Measurements from ENCODE around the gene CAMLG. TPM values are rescaled to one million over a fixed set of nuclear protein-coding genes. Genes with fewer than 3 reads are reported as not detected.
A peak's percentile ranks its signal among the peaks of the same experiment; 100 is the strongest.

The CAMLG gene
- total and polyA plus RNA-seq, 9 of the 15 experiments (the other 6 are each of a cell fraction or from before 2014, with no cell fraction given) = 11.3 to 22.0 (median 16.3) TPM

DNA sequence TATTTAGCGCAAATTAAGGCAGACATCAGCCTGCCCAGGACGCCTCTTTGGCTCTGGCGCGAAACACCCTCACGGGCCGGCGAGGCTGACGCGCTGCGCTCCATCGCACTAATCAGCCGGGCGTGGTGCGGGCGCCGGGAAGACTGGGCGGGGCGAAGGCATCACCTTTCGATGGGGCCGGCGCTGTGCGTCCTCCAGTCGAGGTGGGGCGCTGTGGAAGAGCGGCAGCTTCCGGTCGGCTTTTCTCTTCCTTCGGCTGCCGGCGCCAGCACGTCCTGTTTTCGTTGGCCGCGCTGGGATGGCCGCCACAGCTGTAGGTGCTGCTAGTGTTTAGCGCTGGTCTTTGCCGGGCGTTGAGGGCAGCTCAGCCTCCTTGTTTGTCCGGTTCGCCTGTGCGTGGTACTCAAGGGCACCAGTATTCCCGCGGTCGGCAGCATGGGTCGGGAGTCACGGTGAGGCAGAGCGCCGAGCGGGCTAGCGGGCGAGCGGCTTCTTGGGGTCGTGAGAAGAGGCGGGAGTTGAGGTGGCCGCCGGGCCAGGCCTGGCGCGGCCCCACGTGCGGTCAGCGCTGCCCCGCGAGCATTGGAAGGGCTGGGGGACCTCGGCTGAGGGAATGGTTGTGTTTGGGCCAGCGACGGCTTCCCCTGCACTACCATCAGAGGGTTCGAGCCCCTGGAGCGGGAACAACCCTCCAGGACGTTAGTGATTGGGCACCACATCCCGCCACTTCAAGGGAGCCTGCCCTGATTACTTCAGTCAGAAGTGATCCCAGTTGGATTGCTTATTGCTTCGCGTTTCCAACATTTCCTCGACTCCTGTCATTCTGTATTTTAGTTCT lies 20.4 kb downstream of the CAMLG start, which contains the start of gene DDX46 (continued):
- TF ChIP-seq, protein P1, sequence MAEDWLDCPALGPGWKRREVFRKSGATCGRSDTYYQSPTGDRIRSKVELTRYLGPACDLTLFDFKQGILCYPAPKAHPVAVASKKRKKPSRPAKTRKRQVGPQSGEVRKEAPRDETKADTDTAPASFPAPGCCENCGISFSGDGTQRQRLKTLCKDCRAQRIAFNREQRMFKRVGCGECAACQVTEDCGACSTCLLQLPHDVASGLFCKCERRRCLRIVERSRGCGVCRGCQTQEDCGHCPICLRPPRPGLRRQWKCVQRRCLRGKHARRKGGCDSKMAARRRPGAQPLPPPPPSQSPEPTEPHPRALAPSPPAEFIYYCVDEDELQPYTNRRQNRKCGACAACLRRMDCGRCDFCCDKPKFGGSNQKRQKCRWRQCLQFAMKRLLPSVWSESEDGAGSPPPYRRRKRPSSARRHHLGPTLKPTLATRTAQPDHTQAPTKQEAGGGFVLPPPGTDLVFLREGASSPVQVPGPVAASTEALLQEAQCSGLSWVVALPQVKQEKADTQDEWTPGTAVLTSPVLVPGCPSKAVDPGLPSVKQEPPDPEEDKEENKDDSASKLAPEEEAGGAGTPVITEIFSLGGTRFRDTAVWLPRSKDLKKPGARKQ (CRISPR knock-in tag; IDR thresholded peaks at IDR 0.05) = no peak
- TF ChIP-seq CBFA2T2 (conservative IDR thresholded peaks at IDR 0.05) = no peak
- TF ChIP-seq L3MBTL2 (IDR thresholded peaks at IDR 0.05) = peak; percentile 93
- TF ChIP-seq KAT8 (IDR thresholded peaks at IDR 0.05; ENCODE audit: low read depth) = no peak
- no peak for TF ChIP-seq NCOR1 (IDR thresholded peaks at IDR 0.05)
- TF ChIP-seq NFRKB (IDR thresholded peaks at IDR 0.05; ENCODE audit: low read depth) = peak; percentile 73; the same call in 1 of the 2 replicates
- no peak for TF ChIP-seq TRIM25 (IDR thresholded peaks at IDR 0.05; ENCODE audit: borderline replicate concordance)
- TF ChIP-seq, protein P2, sequence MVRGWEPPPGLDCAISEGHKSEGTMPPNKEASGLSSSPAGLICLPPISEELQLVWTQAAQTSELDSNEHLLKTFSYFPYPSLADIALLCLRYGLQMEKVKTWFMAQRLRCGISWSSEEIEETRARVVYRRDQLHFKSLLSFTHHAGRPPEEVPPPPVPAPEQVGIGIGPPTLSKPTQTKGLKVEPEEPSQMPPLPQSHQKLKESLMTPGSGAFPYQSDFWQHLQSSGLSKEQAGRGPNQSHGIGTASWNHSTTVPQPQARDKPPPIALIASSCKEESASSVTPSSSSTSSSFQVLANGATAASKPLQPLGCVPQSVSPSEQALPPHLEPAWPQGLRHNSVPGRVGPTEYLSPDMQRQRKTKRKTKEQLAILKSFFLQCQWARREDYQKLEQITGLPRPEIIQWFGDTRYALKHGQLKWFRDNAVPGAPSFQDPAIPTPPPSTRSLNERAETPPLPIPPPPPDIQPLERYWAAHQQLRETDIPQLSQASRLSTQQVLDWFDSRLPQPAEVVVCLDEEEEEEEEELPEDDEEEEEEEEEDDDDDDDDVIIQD (CRISPR knock-in tag; IDR thresholded peaks at IDR 0.05) = no peak
- TF ChIP-seq HIVEP1 (CRISPR knock-in tag; IDR thresholded peaks at IDR 0.05) = no peak
- peak; percentile 90 for TF ChIP-seq CREB3L1 (IDR thresholded peaks at IDR 0.05; ENCODE audit: borderline replicate concordance, low read depth)
- 0 out of 2 replicates have a peak, but pooled peaks have one; percentile 26 for TF ChIP-seq EP300 (IDR thresholded peaks at IDR 0.05; ENCODE audit: low read length)
- TF ChIP-seq, protein P3, sequence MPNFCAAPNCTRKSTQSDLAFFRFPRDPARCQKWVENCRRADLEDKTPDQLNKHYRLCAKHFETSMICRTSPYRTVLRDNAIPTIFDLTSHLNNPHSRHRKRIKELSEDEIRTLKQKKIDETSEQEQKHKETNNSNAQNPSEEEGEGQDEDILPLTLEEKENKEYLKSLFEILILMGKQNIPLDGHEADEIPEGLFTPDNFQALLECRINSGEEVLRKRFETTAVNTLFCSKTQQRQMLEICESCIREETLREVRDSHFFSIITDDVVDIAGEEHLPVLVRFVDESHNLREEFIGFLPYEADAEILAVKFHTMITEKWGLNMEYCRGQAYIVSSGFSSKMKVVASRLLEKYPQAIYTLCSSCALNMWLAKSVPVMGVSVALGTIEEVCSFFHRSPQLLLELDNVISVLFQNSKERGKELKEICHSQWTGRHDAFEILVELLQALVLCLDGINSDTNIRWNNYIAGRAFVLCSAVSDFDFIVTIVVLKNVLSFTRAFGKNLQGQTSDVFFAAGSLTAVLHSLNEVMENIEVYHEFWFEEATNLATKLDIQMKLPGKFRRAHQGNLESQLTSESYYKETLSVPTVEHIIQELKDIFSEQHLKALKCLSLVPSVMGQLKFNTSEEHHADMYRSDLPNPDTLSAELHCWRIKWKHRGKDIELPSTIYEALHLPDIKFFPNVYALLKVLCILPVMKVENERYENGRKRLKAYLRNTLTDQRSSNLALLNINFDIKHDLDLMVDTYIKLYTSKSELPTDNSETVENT (CRISPR knock-in tag; IDR thresholded peaks at IDR 0.05) = peak; percentile 99
- TF ChIP-seq, protein P4, sequence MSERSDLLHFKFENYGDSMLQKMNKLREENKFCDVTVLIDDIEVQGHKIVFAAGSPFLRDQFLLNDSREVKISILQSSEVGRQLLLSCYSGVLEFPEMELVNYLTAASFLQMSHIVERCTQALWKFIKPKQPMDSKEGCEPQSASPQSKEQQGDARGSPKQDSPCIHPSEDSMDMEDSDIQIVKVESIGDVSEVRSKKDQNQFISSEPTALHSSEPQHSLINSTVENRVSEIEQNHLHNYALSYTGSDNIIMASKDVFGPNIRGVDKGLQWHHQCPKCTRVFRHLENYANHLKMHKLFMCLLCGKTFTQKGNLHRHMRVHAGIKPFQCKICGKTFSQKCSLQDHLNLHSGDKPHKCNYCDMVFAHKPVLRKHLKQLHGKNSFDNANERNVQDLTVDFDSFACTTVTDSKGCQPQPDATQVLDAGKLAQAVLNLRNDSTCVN (CRISPR knock-in tag; IDR thresholded peaks at IDR 0.05) = no peak
- TF ChIP-seq NEUROD1 (IDR thresholded peaks at IDR 0.05; ENCODE audit: borderline replicate concordance, low read depth, low read length, partially characterized antibody) = no peak
- TF ChIP-seq MEF2D (tag; conservative IDR thresholded peaks at IDR 0.05; ENCODE audit: low read depth) = no peak
- TF ChIP-seq ZNF717 (CRISPR knock-in tag; IDR thresholded peaks at IDR 0.05) = no peak
- TF ChIP-seq HDAC3 (IDR thresholded peaks at IDR 0.05; ENCODE audit: borderline replicate concordance, partially characterized antibody) = no peak

All from K562 (cell line).